OCI-LY1 (cell line): ENCODE data around the gene ZBTB7C.

Experiments used
- EZH2 ChIP-seq: fragments of 200-600 bp; sonication (generic), shearing (Covaris generic); IDR thresholded peaks from 2 replicates; pipeline ENCODE4 v1.8.0; 2017; ENCODE audit warnings: borderline replicate concordance, mixed run types, mild to moderate bottlenecking, antibody characterized with exemption, low read length, moderate library complexity, mixed read lengths
- TF ChIP-seq, protein P1 (sequence below): fragments of 200-600 bp; sonication (generic), shearing (Covaris generic); IDR thresholded peaks from 2 replicates; pipeline ENCODE4 v1.5.1; 2017; ENCODE audit warnings: mild to moderate bottlenecking, antibody characterized with exemption, low read length, moderate library complexity, mixed read lengths

GRCh38 chr18:47985866-47986265 is 423.3 kb downstream of the ZBTB7C start:
- TF ChIP-seq, protein P1, sequence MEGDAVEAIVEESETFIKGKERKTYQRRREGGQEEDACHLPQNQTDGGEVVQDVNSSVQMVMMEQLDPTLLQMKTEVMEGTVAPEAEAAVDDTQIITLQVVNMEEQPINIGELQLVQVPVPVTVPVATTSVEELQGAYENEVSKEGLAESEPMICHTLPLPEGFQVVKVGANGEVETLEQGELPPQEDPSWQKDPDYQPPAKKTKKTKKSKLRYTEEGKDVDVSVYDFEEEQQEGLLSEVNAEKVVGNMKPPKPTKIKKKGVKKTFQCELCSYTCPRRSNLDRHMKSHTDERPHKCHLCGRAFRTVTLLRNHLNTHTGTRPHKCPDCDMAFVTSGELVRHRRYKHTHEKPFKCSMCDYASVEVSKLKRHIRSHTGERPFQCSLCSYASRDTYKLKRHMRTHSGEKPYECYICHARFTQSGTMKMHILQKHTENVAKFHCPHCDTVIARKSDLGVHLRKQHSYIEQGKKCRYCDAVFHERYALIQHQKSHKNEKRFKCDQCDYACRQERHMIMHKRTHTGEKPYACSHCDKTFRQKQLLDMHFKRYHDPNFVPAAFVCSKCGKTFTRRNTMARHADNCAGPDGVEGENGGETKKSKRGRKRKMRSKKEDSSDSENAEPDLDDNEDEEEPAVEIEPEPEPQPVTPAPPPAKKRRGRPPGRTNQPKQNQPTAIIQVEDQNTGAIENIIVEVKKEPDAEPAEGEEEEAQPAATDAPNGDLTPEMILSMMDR: no peak
- no peak for TF ChIP-seq EZH2
